ENCODE data around the gene KIAA0930. TPM values are rescaled to one million over a fixed set of nuclear protein-coding genes. Genes with fewer than 3 reads are reported as not detected.

KIAA0930 gene
- total and polyA plus RNA-seq, 2 of the 4 experiments (the other 2 are of a cell fraction): 25.3 to 34.1 TPM

- Histone ChIP-seq H3K14ac (replicated peaks; ENCODE audit: low read depth, low read length) (no peak overlapping the region), H3K9me1 (ENCODE audit: insufficient read depth, low read length) (no peaks in the 10 kb centered on the region), H2AK9ac (replicated peaks; ENCODE audit: low read depth, low read length, poor library complexity) (no peak overlapping the region), H3K18ac (ENCODE audit: low read depth, low read length) (no peak overlapping the region), H2AK5ac (ENCODE audit: low read depth, low read length) (no peak overlapping the region), H2BK120ac (ENCODE audit: low read depth, low read length) (no peak overlapping the region), H3K9ac (ENCODE audit: low read depth, low read length) (no peak overlapping the region), H3K4ac (ENCODE audit: low read depth, low read length) (no peak overlapping the region), H2BK5ac (ENCODE audit: low read depth, low read length, poor library complexity, severe bottlenecking) (no peak overlapping the region), H2BK15ac (ENCODE audit: low read depth, low read length) (no peak overlapping the region), H3K27ac (ENCODE audit: insufficient read depth, low read length) (no peak overlapping the region), H3K56ac (ENCODE audit: extremely low read depth, insufficient read depth, low read length) (no peak overlapping the region), H3K27me3 (ENCODE audit: control insufficient read depth, insufficient read depth, low read length) (no peaks in the 10 kb centered on the region), H2AFZ (replicated peaks; ENCODE audit: low read length, poor library complexity) (no peak overlapping the region), H3K23ac (ENCODE audit: low read depth, low read length) (no peak overlapping the region), H3K36me3 (ENCODE audit: control insufficient read depth, insufficient read depth, low read length) (peaks cover 4% of the 10 kb centered on the region; the same call in 1 of the 2 replicates), H3K4me1 (ENCODE audit: control insufficient read depth, insufficient read depth, low read length) (no peaks in the 10 kb centered on the region), H3K79me1 (ENCODE audit: low read depth in 1 of 2, low read length in 2 of 2) (peaks cover 12 to 63% of the 10 kb centered on the region in 2 experiments; a peak in 3 of 4 replicates), H4K5ac (ENCODE audit: low read depth, low read length) (no peak overlapping the region), H4K8ac (ENCODE audit: low read depth in 2 of 2, low read length in 2 of 2) (no peak overlapping the region), H3K9me3 (ENCODE audit: control insufficient read depth, insufficient read depth, low read length) (no peaks in the 10 kb centered on the region), H4K20me1 (ENCODE audit: insufficient read depth, low read length) (peaks cover 62% of the 10 kb centered on the region), H2BK20ac (ENCODE audit: low read depth, low read length) (no peak overlapping the region), H4K91ac (ENCODE audit: insufficient read depth, low read depth, low read length) (no peak overlapping the region), H3K4me3 (ENCODE audit: insufficient read depth, low read depth, low read length) (no peak overlapping the region), H3K4me2 (ENCODE audit: low read depth, low read length) (no peak overlapping the region)
- 90% methylated on average over 4 of the region's 10 CpGs; no CpG with 5 or more reads in 1 of the 2 experiments for WGBS, 2 experiments (ENCODE audit: extremely low coverage in 2 of 2, insufficient read length in 1 of 2)
- in situ Hi-C loops (cut with MboI; ENCODE audit: low sequenced_read_pairs) (no loop called here), dilution Hi-C loops (cut with HindIII; ENCODE audit: low sequenced_read_pairs, unreplicated experiment) (no loop called here), intact Hi-C loops (cut with micrococcal nuclease) (no loop called here)
- POLR2A ChIA-PET (ENCODE audit: unreplicated experiment): no interaction called here
- CTCF ChIA-PET: no interaction called here
- DNase-seq (no peak), ATAC-seq (ENCODE audit: low read depth) (no peak)
- BruUV-seq (replicated peaks): no TSS peak
- TF ChIP-seq, protein P1, sequence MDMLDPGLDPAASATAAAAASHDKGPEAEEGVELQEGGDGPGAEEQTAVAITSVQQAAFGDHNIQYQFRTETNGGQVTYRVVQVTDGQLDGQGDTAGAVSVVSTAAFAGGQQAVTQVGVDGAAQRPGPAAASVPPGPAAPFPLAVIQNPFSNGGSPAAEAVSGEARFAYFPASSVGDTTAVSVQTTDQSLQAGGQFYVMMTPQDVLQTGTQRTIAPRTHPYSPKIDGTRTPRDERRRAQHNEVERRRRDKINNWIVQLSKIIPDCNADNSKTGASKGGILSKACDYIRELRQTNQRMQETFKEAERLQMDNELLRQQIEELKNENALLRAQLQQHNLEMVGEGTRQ (IDR thresholded peaks at IDR 0.05; ENCODE audit: low read depth, low read length): no peak
- TF ChIP-seq POLR2A (IDR thresholded peaks at IDR 0.05; ENCODE audit: low read depth, low read length): peak; percentile 4; the same call in 1 of the 2 replicates
- TF ChIP-seq, protein P2, sequence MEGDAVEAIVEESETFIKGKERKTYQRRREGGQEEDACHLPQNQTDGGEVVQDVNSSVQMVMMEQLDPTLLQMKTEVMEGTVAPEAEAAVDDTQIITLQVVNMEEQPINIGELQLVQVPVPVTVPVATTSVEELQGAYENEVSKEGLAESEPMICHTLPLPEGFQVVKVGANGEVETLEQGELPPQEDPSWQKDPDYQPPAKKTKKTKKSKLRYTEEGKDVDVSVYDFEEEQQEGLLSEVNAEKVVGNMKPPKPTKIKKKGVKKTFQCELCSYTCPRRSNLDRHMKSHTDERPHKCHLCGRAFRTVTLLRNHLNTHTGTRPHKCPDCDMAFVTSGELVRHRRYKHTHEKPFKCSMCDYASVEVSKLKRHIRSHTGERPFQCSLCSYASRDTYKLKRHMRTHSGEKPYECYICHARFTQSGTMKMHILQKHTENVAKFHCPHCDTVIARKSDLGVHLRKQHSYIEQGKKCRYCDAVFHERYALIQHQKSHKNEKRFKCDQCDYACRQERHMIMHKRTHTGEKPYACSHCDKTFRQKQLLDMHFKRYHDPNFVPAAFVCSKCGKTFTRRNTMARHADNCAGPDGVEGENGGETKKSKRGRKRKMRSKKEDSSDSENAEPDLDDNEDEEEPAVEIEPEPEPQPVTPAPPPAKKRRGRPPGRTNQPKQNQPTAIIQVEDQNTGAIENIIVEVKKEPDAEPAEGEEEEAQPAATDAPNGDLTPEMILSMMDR (conservative IDR thresholded peaks at IDR 0.05; ENCODE audit: low read depth, low read length): no peak
Observed at GRCh38 chr22:45233827-45234226, 6.9 kb downstream of the KIAA0930 start.
